Measurements from ENCODE around the gene TOR2A.
"Not testable (repeated sequence)": the region's sequence is repeated elsewhere in the genome, so short reads cannot be mapped to it uniquely, and the experiment has no call there.

The TOR2A gene

DNA sequence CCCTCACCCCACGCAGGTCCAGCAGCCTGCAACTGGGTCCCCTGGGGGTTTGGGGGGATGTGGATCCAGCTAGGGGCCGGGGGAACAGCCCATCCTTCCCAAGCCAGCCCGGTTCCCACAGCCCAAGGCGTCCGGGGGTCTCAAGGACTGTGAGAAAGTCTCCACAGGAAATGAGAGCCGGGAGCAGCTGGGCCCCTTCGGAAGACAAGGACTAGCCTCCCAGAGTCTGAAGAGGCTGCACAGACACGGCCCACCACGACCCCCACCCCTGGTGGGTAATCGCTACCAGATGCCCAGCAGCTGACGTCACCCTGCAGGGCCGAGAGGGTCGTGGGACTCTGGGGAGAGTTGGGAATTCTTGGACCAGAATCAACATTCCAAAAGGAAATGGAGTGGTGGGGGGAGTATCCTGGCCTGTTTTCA, 32.8 kb upstream of the TOR2A start:
- no peak for DNase-seq

- DNase-seq: no peak
Measured at GRCh38 chr9:127767410-127767809, 32.3 kb upstream of the TOR2A start.

GRCh38 chr9:127765418-127765817, 30.3 kb upstream of the TOR2A start:
- no peak for DNase-seq

DNA sequence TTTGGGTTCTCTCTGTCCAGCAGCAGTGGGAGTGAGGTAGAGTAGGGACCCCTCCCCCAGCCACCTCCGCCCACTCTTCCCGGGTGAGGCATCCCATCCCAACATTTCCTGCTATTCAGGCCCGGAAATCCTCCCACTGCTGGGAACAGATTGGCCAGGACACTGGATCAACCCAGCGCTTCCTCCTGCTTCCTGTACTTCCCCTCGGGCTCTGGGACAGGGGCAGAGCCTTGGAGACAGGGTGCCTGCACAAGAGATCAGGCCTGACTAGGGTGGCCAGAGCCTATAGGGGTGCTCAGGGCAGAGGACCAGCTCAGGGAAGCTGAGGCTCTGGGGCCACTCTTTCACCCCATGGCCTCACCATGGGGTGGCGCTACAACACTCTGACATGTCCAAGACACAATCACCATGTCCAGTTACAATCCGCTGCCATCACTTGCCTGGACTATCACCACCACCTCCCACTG, 28.9 kb upstream of the TOR2A start:
- DNase-seq: peak; percentile 37

DNA sequence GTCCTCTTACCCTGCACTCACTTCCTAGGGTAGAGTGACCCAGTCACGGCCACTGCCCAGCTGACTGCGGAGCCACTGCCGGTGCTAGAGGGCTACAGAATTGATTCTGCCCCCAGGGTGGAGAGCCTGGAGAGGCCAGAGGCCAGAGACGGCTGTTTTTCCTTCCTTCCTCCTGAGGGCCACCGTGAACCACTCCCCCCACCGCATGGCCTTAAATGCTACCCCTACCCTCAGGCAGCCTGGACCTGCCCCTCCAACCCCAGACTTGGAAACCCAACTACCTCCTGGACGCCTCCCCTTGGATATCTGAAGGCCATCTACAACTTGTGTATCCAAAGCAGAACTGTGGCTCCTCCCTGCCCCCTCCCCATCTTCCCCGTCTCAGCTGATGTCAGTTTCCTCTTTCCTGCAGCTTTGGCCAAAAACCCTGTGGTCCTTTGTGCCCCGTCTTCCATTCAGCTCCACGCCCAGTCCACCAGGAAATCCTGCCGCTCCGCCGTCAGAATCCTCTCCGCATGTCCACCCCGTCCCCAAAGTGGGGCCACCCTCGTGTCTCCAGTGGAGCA, 27.1 kb upstream of the TOR2A start:
- no peak for DNase-seq

DNA sequence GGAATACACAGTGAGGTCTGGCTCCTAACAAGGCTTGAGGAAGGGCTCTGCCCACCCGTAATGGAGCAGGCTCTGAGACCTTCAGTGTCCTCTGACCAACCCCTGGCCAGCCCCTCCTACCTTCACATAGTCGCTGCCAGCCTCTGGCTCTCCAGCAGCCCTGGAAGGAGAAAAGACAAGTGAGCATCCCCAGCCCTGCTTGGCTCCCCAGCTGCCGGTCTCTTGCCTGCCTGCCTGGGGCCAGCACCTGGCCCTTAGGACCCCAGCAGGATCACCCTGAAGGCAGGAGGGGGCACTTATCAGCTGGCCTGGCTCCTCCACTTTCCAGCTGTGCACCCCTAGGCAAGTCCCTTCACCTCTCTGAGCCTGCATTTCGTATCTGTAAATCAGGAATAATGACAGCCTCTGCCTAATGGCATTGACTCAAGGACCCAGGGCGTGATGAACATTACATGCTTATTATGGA, 26.4 kb upstream of the TOR2A start:
- DNase-seq: no peak

- DNase-seq: no peak
Measured at GRCh38 chr9:127761061-127761460, 26.0 kb upstream of the TOR2A start.

DNA sequence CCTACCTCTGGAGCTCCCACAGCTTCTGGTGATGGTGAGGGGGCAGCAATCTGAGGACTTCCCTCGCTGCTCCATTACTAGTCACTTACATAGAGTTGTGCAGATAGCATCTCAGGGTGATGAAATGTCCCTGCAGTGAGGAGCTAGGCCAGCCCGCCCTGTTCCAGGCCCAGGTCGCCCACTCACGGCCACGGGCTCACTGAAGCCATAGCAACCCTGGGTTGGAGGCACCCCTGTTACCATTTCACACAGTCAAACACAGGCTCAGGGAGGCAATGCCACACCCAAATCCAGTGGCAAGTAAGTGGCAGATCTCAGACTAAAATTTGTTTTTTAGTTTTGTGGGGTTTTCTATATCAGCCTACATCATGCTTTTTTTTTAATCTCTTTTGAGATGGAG, 23.7 kb upstream of the TOR2A start:
- DNase-seq: no peak

- not testable (repeated sequence) for DNase-seq
Measured at GRCh38 chr9:127756776-127757175, 21.7 kb upstream of the TOR2A start.

DNA sequence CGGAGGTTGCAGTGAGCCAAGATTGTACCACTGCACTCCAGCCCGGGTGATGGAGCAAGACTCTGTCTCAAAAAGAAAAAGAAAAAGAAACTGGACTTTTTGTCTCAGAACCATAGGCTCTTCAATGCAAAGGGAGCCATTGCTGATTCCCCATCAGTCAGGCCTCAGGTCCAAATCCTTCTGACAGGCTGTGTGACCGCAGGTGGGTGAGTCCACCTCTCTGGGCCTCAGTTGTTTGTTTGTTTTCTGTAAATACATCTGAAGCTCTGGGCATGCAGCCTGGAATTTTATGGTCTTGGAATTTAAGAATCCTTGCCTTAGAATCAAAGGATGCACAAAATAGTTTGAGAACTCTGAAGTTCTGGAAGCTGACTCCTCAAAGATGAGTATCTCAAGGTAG, 21.1 kb upstream of the TOR2A start:
- no peak for DNase-seq

DNA sequence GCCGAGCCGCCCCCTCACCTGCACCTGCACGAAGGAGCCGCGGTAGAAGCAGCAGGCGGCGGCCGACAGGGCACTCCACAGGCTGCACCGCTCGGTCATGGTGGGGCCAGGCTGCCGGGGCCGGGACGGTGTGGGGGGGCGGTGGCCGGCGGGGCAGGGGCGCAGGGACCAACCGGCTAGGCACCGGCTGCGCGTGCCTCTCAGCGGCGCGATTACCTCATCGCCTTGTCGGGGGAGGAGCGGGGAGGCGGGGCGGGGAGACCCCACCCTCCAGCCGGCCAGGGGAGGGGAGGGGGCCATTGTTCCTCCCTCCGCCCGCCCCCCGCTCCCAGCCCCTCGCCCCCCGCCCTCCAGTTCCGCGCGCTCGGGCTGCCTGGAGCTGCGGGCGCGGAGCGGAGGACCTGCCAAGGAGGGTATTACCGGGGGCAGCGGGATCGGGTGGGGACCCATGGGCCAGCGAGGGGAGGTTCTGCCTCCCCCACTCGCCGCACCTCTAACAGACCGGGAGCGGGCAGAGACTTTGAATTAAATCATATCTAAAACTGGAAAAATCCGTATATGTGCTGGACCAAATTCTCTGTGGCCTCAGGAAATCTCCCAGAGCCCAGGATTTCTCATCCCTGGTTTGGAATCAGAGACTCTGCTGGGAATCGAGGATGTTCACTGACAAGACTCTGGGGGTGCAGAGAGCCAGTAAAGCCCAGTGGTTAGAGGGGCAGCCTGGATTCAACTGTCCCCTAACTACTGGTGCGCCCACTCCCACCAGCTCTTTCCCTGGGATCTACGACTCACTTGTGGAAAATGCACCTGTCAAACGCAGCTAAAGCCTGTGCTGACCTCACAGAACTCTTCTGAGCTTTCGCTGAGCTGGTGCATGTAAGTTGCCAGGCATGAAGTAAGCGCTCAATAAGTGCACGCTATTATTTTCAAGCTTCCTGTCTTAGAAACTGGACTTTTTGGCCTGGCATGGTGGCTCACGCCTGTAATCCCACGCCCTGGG, 20.3 kb upstream of the TOR2A start:
- no peak for DNase-seq

- no peak for DNase-seq
Measured at GRCh38 chr9:127754099-127755060, 19.3 kb upstream of the TOR2A start.

DNA sequence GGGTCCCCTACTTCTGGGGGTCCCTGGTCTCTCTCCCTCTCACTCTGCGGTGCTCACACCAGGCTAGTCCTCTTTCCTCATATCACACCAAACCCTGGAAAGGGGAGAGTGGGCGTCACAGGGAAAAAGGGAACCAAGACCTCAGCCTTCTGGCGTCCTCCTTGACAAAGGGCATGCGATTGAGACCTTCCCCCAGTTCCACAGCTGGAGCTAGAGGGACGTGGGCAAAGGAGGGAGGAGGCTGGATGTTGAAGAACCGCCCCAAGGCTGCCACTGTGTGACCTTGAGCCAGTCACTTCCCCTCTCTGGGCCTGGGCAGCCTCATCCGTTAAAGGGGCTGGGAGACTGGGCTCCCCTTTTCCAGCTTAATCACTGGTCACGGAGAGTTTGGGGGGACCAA, 18.5 kb upstream of the TOR2A start:
- no peak for DNase-seq

GRCh38 chr9:127753148-127753547, 18.1 kb upstream of the TOR2A start:
- no peak for DNase-seq

DNA sequence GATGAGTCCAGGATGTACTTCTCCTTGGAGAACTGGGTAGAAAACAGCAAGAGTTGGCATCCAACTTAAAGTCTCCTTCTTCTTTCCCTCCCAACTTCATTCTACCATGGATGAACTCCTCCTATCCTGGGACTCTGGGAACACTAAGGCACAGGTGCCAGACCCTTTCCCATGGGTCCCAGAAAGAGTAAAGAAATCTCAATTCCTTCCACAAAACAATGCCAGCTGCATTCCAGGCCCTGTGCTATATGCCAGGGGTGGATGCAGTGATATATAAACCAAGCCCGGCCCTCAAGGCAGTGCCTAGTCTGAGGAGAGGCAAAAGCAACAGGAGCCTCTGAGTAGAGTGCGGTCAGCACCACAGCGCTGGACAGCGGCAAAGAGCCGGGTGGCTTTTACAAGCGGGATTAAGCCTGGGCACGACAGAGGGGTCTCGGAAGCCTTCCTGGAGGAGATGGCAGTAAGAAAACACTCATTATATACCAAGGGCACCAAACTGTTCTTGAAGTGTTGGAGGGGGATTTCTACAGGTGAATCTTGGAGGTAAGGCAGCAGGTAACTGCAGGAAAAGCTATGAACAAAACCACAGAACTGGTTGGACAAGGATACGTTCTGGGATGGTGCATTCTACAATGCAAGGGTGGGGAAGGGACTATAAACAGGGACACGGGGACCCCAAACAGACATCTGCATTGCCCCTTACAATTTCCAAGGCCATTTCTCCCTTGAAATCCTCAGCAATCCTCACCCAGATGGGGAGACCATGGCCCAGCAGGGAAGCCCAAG, 16.4 kb upstream of the TOR2A start:
- DNase-seq: no peak

GRCh38 chr9:127749090-127749787, 14.1 kb upstream of the TOR2A start:
- DNase-seq: no peak

- DNase-seq: peak; percentile 45
Measured at GRCh38 chr9:127746959-127747569, 12.0 kb upstream of the TOR2A start.

- DNase-seq: no peak
Measured at GRCh38 chr9:127744398-127745110, 9.5 kb upstream of the TOR2A start.

GRCh38 chr9:127742435-127743088, 7.5 kb upstream of the TOR2A start:
- no peak for DNase-seq
